KMS-11 (cell line): ENCODE results near the gene TOGARAM2.

Experiments
- H2AFZ ChIP-seq: fragments of 200-600 bp; sonication (generic); 2 replicates; pipeline ENCODE4 v1.6.1; 2016; ENCODE audit warnings: antibody characterized with exemption, mixed run types, low read depth
- H3K27ac ChIP-seq: fragments of 200-600 bp; sonication (generic); 2 replicates; pipeline ENCODE4 v1.6.1; 2016; ENCODE audit warnings: mild to moderate bottlenecking, mixed run types
- H3K27me3 ChIP-seq: fragments of 200-600 bp; sonication (generic); 2 replicates; pipeline ENCODE4 v1.6.1; 2017; ENCODE audit warnings: mild to moderate bottlenecking, low read depth, mixed run types, moderate library complexity; ENCODE audit not compliant: insufficient read depth
- H3K36me3 ChIP-seq: fragments of 200-600 bp; sonication (generic); 2 replicates; pipeline ENCODE4 v1.6.1; 2017; ENCODE audit warnings: mild to moderate bottlenecking, mixed run types; ENCODE audit not compliant: insufficient read depth
- H3K4me1 ChIP-seq: fragments of 200-600 bp; sonication (generic); 2 replicates; pipeline ENCODE4 v1.6.1; 2016; ENCODE audit warnings: mild to moderate bottlenecking, low read depth, mixed run types; ENCODE audit not compliant: poor library complexity, severe bottlenecking
- H3K4me2 ChIP-seq: fragments of 200-600 bp; sonication (generic); 2 replicates; pipeline ENCODE4 v1.7.0; 2016; ENCODE audit warnings: mild to moderate bottlenecking, mixed run types
- H3K4me3 ChIP-seq: fragments of 200-600 bp; sonication (generic); IDR thresholded peaks from 2 replicates; pipeline ENCODE4 v1.6.1; 2017; ENCODE audit warnings: low read depth, low read length, mixed read lengths; ENCODE audit not compliant: insufficient read depth
- H3K79me2 ChIP-seq: fragments of 200-600 bp; sonication (generic); 2 replicates; pipeline ENCODE4 v1.6.1; 2016; ENCODE audit warnings: low read depth, mixed run types; ENCODE audit not compliant: insufficient read depth
- H3K9ac ChIP-seq: fragments of 200-600 bp; sonication (generic); 2 replicates; pipeline ENCODE4 v1.6.1; 2016; ENCODE audit warnings: mild to moderate bottlenecking, mixed run types
- H4K20me1 ChIP-seq: fragments of 200-600 bp; sonication (generic); 2 replicates; pipeline ENCODE4 v1.6.1; 2016; ENCODE audit warnings: mild to moderate bottlenecking, mixed run types; ENCODE audit not compliant: insufficient read depth
- TF ChIP-seq, protein P1 (sequence below): fragments of 200-600 bp; sonication (generic); conservative IDR thresholded peaks from 2 replicates; pipeline ENCODE4 v1.6.1; 2017; ENCODE audit warnings: low read depth, mild to moderate bottlenecking, antibody characterized with exemption, low read length, moderate library complexity, mixed read lengths

The TOGARAM2 gene

DNA sequence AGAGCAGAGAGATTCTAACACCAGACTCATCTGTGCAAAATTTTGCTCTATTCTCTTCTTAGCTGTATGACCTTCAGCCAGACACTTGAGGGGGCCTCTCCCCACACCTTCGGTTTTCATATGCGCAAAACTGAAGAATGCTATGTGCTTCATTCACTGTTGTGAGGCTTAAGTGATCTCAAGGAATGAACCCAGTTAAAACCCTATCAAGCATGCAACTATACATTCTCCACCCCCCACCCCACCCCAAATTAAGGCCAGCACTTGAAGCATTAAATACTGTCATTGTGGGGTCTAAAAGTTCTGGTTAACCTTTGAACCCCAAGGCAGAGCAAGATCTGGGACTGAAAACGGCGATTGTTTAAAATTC lies 83.2 kb downstream of the TOGARAM2 start:
- no peak overlapping the region for H3K4me3 ChIP-seq
- H4K20me1 ChIP-seq: no peaks in the 10 kb centered on the region
- H3K27ac ChIP-seq: no peak overlapping the region
- TF ChIP-seq, protein P1, sequence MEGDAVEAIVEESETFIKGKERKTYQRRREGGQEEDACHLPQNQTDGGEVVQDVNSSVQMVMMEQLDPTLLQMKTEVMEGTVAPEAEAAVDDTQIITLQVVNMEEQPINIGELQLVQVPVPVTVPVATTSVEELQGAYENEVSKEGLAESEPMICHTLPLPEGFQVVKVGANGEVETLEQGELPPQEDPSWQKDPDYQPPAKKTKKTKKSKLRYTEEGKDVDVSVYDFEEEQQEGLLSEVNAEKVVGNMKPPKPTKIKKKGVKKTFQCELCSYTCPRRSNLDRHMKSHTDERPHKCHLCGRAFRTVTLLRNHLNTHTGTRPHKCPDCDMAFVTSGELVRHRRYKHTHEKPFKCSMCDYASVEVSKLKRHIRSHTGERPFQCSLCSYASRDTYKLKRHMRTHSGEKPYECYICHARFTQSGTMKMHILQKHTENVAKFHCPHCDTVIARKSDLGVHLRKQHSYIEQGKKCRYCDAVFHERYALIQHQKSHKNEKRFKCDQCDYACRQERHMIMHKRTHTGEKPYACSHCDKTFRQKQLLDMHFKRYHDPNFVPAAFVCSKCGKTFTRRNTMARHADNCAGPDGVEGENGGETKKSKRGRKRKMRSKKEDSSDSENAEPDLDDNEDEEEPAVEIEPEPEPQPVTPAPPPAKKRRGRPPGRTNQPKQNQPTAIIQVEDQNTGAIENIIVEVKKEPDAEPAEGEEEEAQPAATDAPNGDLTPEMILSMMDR: no peak
- H2AFZ ChIP-seq: no peak overlapping the region
- no peak overlapping the region for H3K4me2 ChIP-seq
- H3K36me3 ChIP-seq: no peaks in the 10 kb centered on the region
- H3K9ac ChIP-seq: no peak overlapping the region
- H3K27me3 ChIP-seq: no peaks in the 10 kb centered on the region
- no peaks in the 10 kb centered on the region for H3K4me1 ChIP-seq
- H3K79me2 ChIP-seq: no peaks in the 10 kb centered on the region

- Histone ChIP-seq H3K4me3 (no peak overlapping the region), H3K4me1 (no peaks in the 10 kb centered on the region), H3K27ac (no peak overlapping the region)
Measured at GRCh38 chr2:29064746-29065067, 83.6 kb downstream of the TOGARAM2 start.

DNA sequence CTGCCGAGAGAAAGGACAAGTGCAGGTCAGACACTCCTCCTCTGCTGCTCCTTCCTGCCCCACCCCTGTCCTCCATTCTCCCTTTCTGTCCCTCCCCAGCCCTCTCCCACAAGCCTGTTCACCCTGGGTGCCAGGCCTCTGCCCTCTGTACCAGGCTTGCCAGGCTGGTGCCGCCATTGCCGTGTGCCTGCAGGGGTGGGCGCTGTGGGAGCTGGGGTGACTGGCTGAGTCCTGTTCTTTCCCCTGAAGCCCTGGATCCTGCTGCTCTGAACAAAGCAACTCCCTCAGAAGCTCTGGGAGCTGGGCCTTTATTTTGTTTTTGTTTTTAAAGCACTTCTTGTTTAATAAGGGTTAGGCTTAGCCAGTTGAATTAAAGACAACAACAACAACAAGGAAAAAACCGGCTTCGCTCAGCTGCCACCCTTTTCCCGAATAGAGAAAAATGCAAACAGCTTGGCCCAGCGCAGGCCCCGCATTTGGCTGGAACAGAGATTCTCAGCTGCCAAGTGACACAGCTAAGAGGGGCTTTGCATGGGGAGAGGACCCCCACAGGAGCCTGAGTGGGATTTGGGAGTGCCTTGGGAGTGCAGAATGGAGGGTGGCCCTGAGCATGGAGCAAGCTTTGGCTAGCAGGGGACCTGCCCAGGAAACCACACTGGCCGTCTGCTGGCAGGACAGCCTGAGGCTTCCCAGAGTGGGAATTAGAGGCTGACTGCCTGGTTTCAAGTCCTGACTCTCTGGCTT lies 84.1 kb downstream of the TOGARAM2 start:
- H3K36me3 ChIP-seq: no peaks in the 10 kb centered on the region
- no peak overlapping the region for H3K27ac ChIP-seq

More at GRCh38 chr2:29064746-29065067, 83.6 kb downstream of the TOGARAM2 start:
- H4K20me1 ChIP-seq: no peaks in the 10 kb centered on the region
- H3K4me2 ChIP-seq: no peak overlapping the region
- TF ChIP-seq, protein P1: no peak
- H3K27me3 ChIP-seq: no peaks in the 10 kb centered on the region
- H3K79me2 ChIP-seq: no peaks in the 10 kb centered on the region
- H2AFZ ChIP-seq: no peak overlapping the region
- H3K36me3 ChIP-seq: no peaks in the 10 kb centered on the region
- H3K9ac ChIP-seq: no peak overlapping the region

DNA sequence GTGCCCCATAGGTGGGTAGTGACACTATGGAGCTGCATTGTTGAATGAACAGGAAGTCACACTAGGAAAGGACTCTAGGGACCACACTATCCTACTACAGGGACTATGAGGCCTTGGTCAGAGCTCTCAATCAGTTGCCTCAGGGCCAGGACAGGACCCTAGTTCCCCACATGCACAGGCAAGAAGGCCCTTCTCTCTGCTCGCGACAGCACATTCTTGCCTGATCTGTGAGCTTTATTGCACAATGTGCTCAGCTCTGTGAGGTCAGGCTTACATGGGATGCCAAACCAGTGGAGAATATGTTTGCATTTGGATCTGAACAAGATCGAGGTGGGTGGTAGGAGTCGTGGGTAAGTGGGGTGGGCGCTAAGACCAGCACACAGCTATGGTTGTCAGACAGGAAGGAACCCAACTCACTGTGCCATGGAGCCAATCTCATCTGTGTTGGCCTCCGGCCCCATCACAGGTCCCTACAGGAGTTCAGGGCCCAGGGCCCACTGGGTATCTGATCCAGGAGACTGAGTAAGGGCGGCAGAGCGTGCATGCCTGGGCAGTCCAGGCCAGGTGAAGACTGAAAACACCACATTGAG lies 85.3 kb downstream of the TOGARAM2 start:
- Histone ChIP-seq H4K20me1 (no peaks in the 10 kb centered on the region), H3K27ac (no peak overlapping the region)
- TF ChIP-seq, protein P1: no peak

More for the DNA sequence above, 84.1 kb downstream of the TOGARAM2 start:
- Histone ChIP-seq H3K9ac (no peak overlapping the region), H3K4me3 (no peak overlapping the region), H3K79me2 (no peaks in the 10 kb centered on the region), H2AFZ (no peak overlapping the region), H3K4me1 (no peaks in the 10 kb centered on the region), H3K27me3 (no peaks in the 10 kb centered on the region), H3K4me2 (no peak overlapping the region), H4K20me1 (no peaks in the 10 kb centered on the region)
- TF ChIP-seq, protein P1: no peak

More for the DNA sequence above, 85.3 kb downstream of the TOGARAM2 start:
- Histone ChIP-seq H3K9ac (no peak overlapping the region), H3K36me3 (no peaks in the 10 kb centered on the region), H3K4me1 (no peaks in the 10 kb centered on the region), H3K27me3 (no peaks in the 10 kb centered on the region), H3K79me2 (no peaks in the 10 kb centered on the region), H3K4me3 (no peak overlapping the region), H2AFZ (no peak overlapping the region), H3K4me2 (no peak overlapping the region)
